ENCODE results near the gene DLGAP4.

The DLGAP4 gene

GRCh38 chr20:36527331-36528125 is 221.4 kb downstream of the DLGAP4 start:
- H3K9me2 ChIP-seq (replicated peaks; ENCODE audit: control insufficient read depth, low read length), result no peaks in the 10 kb centered on the region
- no peak for TF ChIP-seq CTCF (IDR thresholded peaks at IDR 0.05; ENCODE audit: low read depth, low read length, poor library complexity, severe bottlenecking)
- TF ChIP-seq EZH2phosphoT487 (IDR thresholded peaks at IDR 0.05; ENCODE audit: borderline replicate concordance, low read length), result no peak
- no peak overlapping the region for H3K27ac ChIP-seq (ENCODE audit: low read depth, low read length)
- H3K27me3 ChIP-seq (ENCODE audit: control insufficient read depth, low read length), result no peaks in the 10 kb centered on the region
- H3F3A ChIP-seq (ENCODE audit: control insufficient read depth, insufficient read depth), result no peaks in the 10 kb centered on the region
- no peaks in the 10 kb centered on the region for H3K9me3 ChIP-seq (ENCODE audit: control insufficient read depth, insufficient read depth, low read length)
- H3K4me2 ChIP-seq (ENCODE audit: low read length), result no peak overlapping the region
- H4K20me1 ChIP-seq (ENCODE audit: control insufficient read depth, insufficient read depth, low read depth, low read length), result 0 out of 2 replicates have a peak, but pooled peaks cover 4% of the 10 kb centered on the region
- no peaks in the 10 kb centered on the region for H3K79me2 ChIP-seq (ENCODE audit: control insufficient read depth, low read length)
- H3K4me3 ChIP-seq (ENCODE audit: low read length), result no peak overlapping the region
- peaks cover 21% of the 10 kb centered on the region for H3K36me3 ChIP-seq (ENCODE audit: control insufficient read depth, low read length)
- H3K4me1 ChIP-seq (ENCODE audit: control insufficient read depth, low read length), result peaks cover 12% of the 10 kb centered on the region

- Histone ChIP-seq H3K4me1 (ENCODE audit: control insufficient read depth, low read length) (peaks cover 8% of the 10 kb centered on the region), H3K27ac (ENCODE audit: low read depth, low read length) (no peak overlapping the region), H3K4me3 (ENCODE audit: low read length) (no peak overlapping the region), H3K27me3 (ENCODE audit: control insufficient read depth, low read length) (no peaks in the 10 kb centered on the region), H3K36me3 (ENCODE audit: control insufficient read depth, low read length) (peaks cover 21% of the 10 kb centered on the region), H4K20me1 (ENCODE audit: control insufficient read depth, insufficient read depth, low read depth, low read length) (0 out of 2 replicates have a peak, but pooled peaks cover 4% of the 10 kb centered on the region), H3K9me3 (ENCODE audit: control insufficient read depth, insufficient read depth, low read length) (no peaks in the 10 kb centered on the region), H3K79me2 (ENCODE audit: control insufficient read depth, low read length) (no peaks in the 10 kb centered on the region), H3K4me2 (ENCODE audit: low read length) (no peak overlapping the region), H3K9me2 (replicated peaks; ENCODE audit: control insufficient read depth, low read length) (no peaks in the 10 kb centered on the region), H3F3A (ENCODE audit: control insufficient read depth, insufficient read depth) (no peaks in the 10 kb centered on the region)
- TF ChIP-seq EZH2phosphoT487 (IDR thresholded peaks at IDR 0.05; ENCODE audit: borderline replicate concordance, low read length) (no peak), CTCF (IDR thresholded peaks at IDR 0.05; ENCODE audit: low read depth, low read length, poor library complexity, severe bottlenecking) (no peak)
Observed at GRCh38 chr20:36528176-36528874, 222.2 kb downstream of the DLGAP4 start.

GRCh38 chr20:36528875-36529417 is 222.8 kb downstream of the DLGAP4 start:
- Histone ChIP-seq H4K20me1 (ENCODE audit: control insufficient read depth, insufficient read depth, low read depth, low read length) (0 out of 2 replicates have a peak, but pooled peaks cover under 1% of the 10 kb centered on the region), H3K27me3 (ENCODE audit: control insufficient read depth, low read length) (no peaks in the 10 kb centered on the region), H3K36me3 (ENCODE audit: control insufficient read depth, low read length) (peaks cover 19% of the 10 kb centered on the region), H3K4me2 (ENCODE audit: low read length) (no peak overlapping the region), H3K9me2 (replicated peaks; ENCODE audit: control insufficient read depth, low read length) (no peaks in the 10 kb centered on the region), H3K79me2 (ENCODE audit: control insufficient read depth, low read length) (no peaks in the 10 kb centered on the region), H3K4me1 (ENCODE audit: control insufficient read depth, low read length) (peaks cover 2% of the 10 kb centered on the region), H3K4me3 (ENCODE audit: low read length) (no peak overlapping the region), H3K27ac (ENCODE audit: low read depth, low read length) (no peak overlapping the region), H3F3A (ENCODE audit: control insufficient read depth, insufficient read depth) (no peaks in the 10 kb centered on the region), H3K9me3 (ENCODE audit: control insufficient read depth, insufficient read depth, low read length) (no peaks in the 10 kb centered on the region)
- TF ChIP-seq CTCF (IDR thresholded peaks at IDR 0.05; ENCODE audit: low read depth, low read length, poor library complexity, severe bottlenecking) (no peak), EZH2phosphoT487 (IDR thresholded peaks at IDR 0.05; ENCODE audit: borderline replicate concordance, low read length) (no peak)

All from DOHH2 (cell line).